ENCODE results near the gene CD300E. TPM values are rescaled to one million over a fixed set of nuclear protein-coding genes. Genes with fewer than 3 reads are reported as not detected.

The CD300E gene
- total RNA-seq, 1 donor from 2014 or later, result not detected

- no peak overlapping the region for H3K4me3 Mint-ChIP-seq
- TF ChIP-seq CTCF (conservative IDR thresholded peaks at IDR 0.05), result no peak
- no peak for DNase-seq (ENCODE audit: low read depth, low spot score)
- no peak overlapping the region for H3K27ac Mint-ChIP-seq (ENCODE audit: unreplicated experiment)
- peaks cover 64% of the 10 kb centered on the region for H3K27me3 Mint-ChIP-seq (ENCODE audit: low read depth)
- no peaks in the 10 kb centered on the region for H3K36me3 Mint-ChIP-seq (ENCODE audit: low read depth)
- no peaks in the 10 kb centered on the region for H3K9me3 Mint-ChIP-seq
- H3K4me1 Mint-ChIP-seq, result peaks cover 4% of the 10 kb centered on the region
Observed at GRCh38 chr17:74604200-74604599, 19.3 kb downstream of the CD300E start.

- Mint-ChIP-seq H3K27ac (ENCODE audit: unreplicated experiment) (no peak overlapping the region), H3K4me1 (peaks cover 4% of the 10 kb centered on the region), H3K4me3 (no peak overlapping the region), H3K27me3 (ENCODE audit: low read depth) (peaks cover 67% of the 10 kb centered on the region), H3K36me3 (ENCODE audit: low read depth) (no peaks in the 10 kb centered on the region), H3K9me3 (no peaks in the 10 kb centered on the region)
- TF ChIP-seq CTCF (conservative IDR thresholded peaks at IDR 0.05), result no peak
- no peak for DNase-seq (ENCODE audit: low read depth, low spot score)
Observed at GRCh38 chr17:74603746-74604145, 19.8 kb downstream of the CD300E start.

GRCh38 chr17:74603037-74603635 is 20.4 kb downstream of the CD300E start:
- H3K9me3 Mint-ChIP-seq, result no peaks in the 10 kb centered on the region

GRCh38 chr17:74601944-74602572 is 21.5 kb downstream of the CD300E start:
- peaks cover 72% of the 10 kb centered on the region for H3K27me3 Mint-ChIP-seq (ENCODE audit: low read depth)

More at GRCh38 chr17:74603037-74603635, 20.4 kb downstream of the CD300E start:
- DNase-seq (ENCODE audit: low read depth, low spot score), result no peak
- Mint-ChIP-seq H3K27me3 (ENCODE audit: low read depth) (peaks cover 71% of the 10 kb centered on the region), H3K4me1 (peaks cover 4% of the 10 kb centered on the region), H3K36me3 (ENCODE audit: low read depth) (no peaks in the 10 kb centered on the region), H3K4me3 (no peak overlapping the region), H3K27ac (ENCODE audit: unreplicated experiment) (no peak overlapping the region)
- TF ChIP-seq CTCF (conservative IDR thresholded peaks at IDR 0.05), result no peak

GRCh38 chr17:74599448-74599939 is 24.0 kb downstream of the CD300E start:
- Mint-ChIP-seq H3K4me1 (peaks cover 4% of the 10 kb centered on the region), H3K27ac (ENCODE audit: unreplicated experiment) (no peak overlapping the region), H3K4me3 (no peak overlapping the region), H3K27me3 (ENCODE audit: low read depth) (peaks cover 84% of the 10 kb centered on the region), H3K36me3 (ENCODE audit: low read depth) (no peaks in the 10 kb centered on the region), H3K9me3 (no peaks in the 10 kb centered on the region)
- no peak for TF ChIP-seq CTCF (conservative IDR thresholded peaks at IDR 0.05)
- no peak for DNase-seq (ENCODE audit: low read depth, low spot score)

More at GRCh38 chr17:74601944-74602572, 21.5 kb downstream of the CD300E start:
- Mint-ChIP-seq H3K9me3 (no peaks in the 10 kb centered on the region), H3K27ac (ENCODE audit: unreplicated experiment) (no peak overlapping the region), H3K36me3 (ENCODE audit: low read depth) (no peaks in the 10 kb centered on the region), H3K4me1 (peaks cover 4% of the 10 kb centered on the region), H3K4me3 (no peak overlapping the region)
- DNase-seq (ENCODE audit: low read depth, low spot score), result peak; percentile 54
- peak; percentile 72 for TF ChIP-seq CTCF (conservative IDR thresholded peaks at IDR 0.05)

Measured in neural crest cell (in vitro differentiated cells).